Measurements from ENCODE around the gene CCDC159.

The CCDC159 gene

DNA sequence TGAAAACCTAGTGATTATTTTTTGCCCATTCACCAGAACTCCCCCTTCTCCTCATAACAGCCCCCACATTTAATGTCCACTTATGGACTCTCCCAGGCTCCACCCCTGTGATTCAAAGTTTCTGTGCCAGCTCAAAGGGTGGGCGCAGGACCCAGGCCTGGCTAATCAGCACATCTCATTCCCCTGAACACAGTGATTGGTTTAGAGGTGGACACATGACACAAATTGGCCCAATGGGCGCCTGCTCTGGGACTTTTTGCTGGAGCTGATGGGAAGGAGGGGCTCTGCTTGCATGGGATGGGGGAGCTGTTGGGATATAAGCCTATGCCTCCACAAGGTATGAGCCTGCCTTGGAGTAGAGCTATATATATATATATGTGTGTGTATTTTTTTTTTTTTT, 44.0 kb downstream of the CCDC159 start:
- DNase-seq (ENCODE audit: low read depth, low spot score): no peak

DNA sequence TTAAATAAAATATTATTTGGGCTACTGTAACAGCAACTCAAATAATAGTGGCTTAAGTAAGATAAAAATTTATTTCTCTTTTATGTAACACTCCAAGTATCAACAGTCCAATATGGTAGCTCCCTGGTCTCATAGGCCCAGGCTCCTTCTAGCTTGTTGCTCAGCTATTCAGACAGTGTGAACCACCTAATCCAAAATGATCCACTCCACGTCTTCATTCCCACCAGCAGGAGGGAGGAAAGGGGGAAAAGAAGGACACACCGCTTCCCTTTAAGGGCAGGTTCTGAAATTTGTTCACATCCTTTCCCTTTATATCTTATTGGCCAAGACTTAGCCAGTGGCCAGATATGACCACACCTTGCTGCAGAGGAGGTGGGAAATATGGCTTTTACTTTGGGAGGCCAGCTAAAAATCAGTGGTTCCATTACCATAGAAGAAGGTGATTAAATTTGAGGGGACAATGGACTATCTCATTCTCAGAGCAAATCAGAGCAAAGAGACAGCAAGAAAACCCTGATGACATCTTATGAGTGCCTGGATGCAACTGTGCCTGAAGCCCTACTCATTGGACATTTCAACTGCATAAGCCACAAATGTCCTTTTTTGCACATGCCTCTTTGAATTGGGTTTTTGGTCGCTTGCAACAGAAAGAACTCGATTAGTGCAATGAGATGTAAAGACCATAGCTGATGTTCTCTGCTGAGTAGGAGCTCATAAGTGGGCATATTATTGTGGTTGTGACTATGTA, 44.8 kb downstream of the CCDC159 start:
- no peak for DNase-seq (ENCODE audit: low read depth, low spot score)

DNA sequence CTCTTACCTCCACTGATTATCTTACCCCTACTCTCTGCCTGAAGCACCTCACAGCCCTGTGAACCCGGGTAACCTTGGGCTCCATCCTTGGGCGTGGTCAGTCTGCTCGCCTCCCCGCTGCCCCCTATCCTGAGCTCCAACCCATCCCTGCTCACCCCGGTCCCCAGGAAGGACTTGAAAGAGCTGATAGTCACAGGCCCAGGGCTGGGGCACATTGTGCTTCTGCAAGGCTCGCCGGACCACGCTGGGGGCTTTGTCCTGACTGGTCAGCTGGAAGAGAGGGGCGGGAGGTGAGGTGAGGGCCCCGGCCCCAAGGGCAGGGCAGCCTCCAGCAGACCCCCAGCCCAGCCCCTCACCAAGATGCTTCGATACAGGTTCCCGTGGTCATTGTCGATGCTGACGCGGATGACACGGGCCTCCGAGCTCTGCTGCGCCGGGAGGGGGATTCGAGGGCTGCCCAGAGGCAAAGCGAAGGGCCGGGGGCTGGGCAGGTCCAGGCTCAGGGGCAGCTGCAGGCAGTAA, 50.8 kb downstream of the CCDC159 start:
- no peak for DNase-seq (ENCODE audit: low read depth, low spot score)

DNA sequence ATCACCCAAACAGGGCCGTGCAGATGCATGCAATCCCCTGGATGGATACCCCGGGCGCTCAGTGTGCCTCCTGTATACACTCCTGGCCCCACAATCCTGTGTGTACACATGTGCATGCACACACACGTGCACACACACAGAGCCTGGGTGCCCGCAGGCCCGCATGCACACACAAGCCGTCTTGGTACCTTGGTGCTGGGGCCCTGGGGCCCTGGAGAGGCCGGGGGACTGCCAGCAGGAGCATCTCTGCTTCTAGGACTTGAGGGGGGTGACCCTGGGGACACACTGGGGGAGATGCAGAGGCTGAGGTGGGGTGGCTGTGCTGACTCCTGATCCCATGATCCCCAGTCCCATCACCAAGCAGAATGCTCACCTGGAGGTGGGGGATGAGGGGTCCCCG, 53.3 kb downstream of the CCDC159 start:
- DNase-seq (ENCODE audit: low read depth, low spot score): no peak

DNA sequence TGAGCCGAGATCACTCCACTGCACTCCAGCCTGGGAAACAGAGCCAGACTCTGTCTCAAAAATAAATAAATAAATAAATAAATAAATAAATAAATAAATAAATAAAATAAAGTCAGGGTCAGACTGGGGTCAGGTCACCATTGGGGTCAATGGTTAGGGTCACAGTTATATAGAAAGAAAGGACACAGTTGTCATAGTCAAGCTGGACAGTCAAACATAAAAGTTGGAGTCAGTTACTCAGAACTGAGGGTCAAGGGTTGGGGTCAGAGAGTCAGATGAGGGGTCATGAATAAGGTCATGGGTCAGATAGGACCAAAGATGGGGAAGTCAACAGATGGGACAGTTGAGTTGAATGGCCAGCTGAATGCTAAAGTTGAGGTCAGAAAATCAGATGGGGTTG, 54.5 kb downstream of the CCDC159 start:
- no peak for DNase-seq (ENCODE audit: low read depth, low spot score)

DNA sequence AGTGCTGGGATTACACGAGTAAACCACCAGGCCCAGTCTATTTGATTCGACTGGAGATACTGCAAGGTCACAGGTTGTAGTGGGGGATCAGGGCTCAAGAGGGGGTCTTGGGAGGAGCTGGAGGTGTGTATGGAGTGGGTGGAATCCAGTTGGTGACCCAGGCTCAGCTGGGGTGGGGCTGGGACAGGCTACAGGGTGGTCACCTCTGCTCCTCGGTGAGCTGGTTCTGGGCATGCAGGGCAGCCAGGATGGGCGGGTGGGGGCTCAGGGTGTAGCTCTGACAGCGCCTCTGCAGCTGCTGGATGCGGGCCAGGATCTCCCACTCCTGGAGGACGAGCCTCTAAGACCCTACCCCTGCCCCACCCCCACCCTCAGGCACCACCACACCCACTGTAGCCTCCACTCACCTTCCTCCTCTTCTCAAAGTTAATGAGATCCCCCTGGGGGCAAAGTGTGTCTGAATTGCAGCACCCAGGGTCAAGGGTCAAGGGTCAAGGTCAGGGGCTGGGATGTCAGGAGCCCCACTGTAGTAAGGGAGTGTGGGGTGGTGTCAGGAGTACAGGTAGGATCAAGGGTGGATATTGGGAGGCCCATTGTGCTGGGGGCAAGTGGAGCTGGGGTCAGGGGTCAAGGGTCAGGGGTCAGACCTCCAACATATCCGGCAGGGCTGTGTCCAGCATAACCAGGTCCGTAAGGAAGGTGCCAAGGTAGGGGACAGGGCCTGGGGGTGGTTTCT, 55.7 kb downstream of the CCDC159 start:
- no peak for DNase-seq (ENCODE audit: low read depth, low spot score)
